ENCODE results near the gene PARD3B.

The PARD3B gene

DNA sequence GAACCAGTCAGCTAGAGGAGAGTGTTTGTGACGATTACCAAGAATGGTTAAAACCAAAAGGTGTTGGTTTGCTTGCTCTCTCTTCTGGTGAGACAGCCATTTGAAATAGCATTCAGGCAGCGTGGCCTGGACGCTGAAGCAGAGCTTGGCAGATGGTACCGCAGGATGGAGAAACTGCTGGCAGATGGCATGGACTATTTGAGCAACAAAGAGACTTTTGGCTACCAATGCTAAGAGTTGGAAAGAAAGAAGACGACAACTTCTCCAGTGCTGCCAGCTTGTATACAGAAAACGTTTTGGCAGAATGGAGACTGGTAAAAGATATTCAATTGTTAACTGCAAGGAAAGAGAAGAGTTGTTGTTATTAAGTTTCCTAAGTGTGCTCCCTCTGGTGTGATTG is 315.0 kb downstream of the PARD3B start:
- DNase-seq = no peak

DNA sequence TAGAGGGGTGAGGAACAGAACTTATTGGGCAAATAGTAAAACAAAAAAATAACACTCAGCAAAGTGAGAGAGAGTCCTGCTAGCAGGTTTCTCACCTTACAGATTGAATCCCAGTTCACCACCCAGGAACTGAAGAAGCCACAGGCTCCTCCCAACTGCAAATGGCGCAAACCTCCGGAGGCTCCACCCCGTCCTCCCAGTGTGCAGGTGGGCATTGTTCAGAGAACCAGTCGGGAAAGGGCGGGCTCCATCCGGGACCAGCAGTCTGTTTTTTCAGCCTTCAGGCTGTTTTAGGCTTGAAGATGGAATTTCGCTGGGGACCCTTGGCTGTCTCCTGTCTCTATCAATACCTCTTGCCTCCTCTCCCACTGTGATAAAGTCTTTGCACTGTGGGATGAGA is 317.5 kb downstream of the PARD3B start:
- DNase-seq = no peak

DNA sequence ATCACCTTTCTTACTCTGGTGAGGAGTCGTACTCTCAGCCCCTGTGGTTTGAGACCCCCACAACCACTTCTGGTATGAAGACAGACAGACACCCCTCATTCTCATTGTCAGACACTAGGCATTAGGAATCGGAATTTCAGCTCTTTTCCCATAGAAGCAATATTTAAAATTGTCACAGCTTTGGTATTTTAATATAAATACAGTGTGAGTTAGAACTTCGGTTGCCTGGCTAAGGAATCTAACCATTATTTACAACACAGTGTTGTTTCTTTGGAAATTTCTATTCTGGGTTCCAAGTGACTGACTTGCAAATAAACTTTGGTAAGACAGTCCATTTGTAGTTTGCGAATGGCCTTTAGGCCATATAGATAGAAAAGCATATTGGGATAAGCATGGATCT is 318.1 kb downstream of the PARD3B start:
- DNase-seq = no peak

DNA sequence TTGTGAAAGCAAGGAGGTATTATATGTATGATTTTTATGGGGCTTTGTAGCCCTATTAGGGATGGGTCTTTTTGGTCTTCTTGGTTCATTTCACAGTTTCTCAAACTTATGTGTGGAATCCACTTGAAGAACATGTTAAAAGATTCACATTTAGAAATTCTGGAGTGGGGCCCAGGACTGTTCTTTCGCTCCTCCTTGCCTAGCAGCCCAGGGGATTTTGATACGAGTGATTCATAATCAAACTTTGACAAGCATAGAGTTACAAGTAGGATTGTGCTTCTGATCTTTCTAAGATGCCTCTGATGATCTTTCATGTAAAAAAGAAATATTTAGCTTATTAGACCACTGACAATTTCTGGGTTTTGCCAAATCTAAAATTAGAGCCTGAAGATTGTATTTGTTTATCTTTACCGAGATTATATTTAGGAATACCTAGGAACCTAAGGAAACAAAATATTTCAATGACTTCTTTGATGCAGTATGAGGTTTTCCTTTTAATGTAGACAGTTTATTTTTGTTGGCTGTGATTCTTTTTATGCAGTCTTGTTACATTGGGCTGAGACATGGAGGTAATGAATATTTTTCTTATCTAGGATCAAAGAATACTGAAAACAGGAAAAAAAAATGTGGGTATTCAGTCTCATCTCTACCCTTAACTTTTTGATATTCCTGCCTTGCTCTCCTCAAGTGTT is 324.0 kb downstream of the PARD3B start:
- DNase-seq = no peak

DNA sequence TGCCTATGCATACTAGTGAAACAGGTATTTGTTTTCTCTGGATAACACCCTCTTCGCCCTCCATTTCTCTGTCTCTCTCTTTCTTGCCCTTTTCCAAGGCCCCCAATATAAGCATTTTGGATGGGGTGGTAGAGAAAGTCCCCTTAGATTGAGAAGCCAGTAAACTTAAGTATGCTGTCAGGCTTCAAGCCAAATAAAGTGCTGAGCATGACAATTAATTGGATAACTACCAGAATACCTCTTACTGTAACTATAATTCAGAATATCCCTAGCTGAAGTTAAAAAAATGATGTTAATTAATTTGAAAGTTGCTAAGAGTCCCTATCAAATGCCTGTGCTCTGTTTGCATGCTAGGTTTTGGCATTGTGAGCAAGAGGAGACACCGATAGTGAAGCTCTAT is 324.8 kb downstream of the PARD3B start:
- no peak for DNase-seq

DNA sequence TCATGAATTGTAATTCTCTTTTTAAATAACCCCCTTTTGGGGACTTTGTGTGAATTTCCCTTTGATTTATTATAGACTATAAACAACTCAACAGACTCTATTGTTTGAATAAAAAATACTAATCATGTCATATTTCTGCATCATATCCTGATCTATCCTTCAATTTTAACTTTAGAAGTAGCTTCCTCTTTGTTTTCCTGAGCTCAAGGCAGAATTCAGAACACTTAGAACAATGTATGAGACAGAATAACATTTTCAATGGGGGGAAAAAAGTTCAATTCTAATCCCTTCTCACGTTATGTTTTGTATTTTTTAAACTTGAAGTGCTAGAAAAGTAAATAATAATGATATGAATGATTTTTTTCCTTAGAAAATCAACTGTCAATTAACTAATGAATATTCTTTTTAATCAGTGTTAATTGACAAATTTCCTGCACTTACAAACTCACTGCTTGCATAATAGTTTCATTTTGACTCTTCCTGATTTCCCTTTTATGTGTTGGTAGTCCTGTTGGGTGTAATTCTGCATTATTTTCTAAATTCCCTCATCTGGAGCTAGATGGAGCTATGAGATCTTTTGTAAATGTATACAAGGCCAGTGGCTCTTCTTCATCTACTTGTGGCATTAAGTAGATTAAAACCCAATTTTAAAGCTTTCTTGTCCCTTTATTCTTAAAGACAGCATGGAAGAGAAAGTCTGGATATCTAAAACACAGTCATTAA is 326.1 kb downstream of the PARD3B start:
- no peak for DNase-seq

DNA sequence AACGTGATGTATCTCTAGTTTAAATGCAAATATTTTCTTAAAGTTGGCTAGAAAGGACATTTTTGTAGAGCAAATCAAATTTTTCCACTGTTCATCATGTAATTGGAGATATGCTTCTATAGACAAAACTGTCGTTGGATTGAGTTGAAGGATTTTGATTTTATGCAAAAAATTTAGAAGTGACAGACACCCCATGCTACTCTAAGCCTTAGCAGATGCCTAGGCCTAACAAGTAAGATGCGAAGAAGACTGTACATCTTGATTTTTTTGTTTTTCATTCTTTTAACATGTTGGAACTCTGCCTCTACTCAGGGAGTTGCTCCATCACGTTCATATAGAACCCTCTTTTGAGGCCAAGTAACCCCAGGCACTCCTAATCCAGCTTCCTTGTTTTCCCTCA is 331.0 kb downstream of the PARD3B start:
- no peak for DNase-seq

DNA sequence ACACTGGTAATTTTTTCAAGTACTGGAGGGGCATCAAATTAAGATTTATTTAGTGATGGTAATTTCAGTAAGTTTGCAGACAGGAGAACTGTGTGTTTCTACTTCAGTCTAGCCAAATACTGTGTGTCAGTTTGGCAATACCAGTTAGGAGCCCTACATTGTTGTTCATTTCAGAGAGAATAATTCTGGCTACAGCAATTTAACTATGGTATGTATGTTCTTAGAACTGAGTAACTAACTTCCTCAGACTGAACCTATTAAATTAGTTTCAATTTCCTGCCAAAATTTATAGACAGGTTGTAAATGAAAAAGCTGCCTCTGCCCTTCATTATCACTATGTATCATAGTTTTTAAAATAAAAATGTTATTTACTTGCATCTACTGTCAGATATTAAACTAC is 332.4 kb downstream of the PARD3B start:
- DNase-seq = no peak

DNA sequence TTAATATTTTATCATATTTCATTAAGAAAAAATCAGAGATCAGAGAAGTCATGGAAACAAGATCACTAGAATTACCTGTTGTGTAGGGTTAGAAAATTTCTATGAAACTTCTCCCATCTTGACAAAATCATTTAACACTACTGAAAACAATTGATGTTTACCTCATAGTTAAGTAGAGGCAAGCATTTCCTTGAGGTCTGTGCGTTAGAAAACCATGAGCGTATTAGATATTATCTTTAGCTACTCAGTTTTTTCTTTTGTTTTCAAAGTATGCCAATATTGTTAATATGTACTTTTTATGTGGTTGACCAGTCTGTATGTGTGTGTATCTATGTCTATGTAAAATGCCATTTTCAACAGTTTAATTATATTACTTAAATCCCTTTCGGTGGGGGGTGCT is 335.7 kb downstream of the PARD3B start:
- no peak for DNase-seq

DNA sequence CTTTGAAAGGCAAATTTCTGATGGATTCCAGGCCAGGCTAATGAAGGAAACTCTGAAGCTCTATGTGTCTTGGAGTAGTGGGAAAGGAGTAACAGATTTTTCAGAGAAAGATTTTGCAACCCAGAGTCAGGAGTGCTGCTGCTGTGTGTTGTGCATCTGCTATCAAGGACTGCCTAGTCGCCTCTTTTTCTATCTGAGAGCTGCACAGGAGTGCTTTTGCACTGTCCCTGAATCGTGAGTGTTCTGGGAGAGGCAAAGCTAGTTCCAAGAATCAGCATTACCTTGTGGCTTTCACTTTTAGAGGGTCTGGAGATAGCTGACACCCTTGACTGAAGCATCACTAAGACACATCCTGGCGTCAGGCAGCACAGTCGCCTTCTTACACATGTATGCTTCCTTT is 336.4 kb downstream of the PARD3B start:
- DNase-seq = peak; percentile 29

DNA sequence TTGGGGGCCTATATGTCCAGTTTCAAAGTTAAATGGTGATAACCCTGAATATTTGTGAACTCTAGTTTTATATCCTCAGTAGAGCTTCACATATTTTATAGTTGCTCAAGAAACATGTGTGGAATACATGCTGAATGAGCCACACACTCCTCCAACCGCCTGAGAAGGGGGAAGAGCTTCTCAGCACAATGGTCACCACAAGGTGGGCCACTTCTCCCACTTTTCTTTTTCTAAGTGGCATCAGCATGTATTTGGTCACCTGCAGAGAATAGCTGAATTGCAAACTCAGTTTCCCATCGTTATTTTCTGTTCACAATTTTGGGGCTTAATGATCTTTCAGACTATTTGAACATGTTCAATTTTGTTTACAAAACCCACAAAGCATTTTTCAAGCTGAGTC is 340.5 kb downstream of the PARD3B start:
- DNase-seq = peak; percentile 14

DNA sequence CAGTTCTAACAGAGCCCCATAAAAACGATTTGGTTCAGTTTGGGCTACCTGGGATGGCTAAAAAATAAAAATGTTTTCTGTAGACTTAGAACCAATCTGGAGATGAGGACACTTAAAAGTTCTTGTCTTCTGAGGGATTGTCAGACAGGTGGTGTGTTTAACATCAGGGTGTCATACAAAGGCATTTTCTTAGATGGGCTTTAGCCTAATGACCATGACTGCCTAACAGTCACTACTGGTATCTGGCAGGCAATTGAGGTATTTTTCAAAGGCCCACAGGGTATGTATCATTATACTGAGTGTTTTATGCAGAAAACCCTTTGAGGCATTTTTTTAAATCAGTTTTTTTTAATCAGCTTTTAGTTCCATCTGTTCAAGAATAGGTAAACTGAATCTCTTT is 341.4 kb downstream of the PARD3B start:
- DNase-seq = no peak

DNA sequence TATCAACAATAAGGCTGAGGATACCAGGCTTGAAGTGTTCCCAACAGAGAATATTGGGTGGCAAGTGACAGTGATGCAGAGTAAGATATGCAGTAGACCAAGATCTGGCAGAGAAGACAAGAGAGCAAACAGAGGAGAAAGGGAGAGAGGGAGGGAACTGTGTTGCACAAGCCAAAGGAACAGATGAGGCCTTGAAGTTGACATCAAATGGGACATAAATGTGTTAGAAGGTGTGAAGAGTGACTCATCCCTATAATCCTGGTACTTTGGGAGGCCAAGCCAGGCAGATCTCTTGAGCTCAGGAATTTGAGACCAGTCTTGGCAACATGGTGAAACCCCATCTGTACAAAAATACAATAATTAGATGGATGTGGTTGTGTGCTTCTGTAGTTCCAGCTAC is 342.9 kb downstream of the PARD3B start:
- no peak for DNase-seq

DNA sequence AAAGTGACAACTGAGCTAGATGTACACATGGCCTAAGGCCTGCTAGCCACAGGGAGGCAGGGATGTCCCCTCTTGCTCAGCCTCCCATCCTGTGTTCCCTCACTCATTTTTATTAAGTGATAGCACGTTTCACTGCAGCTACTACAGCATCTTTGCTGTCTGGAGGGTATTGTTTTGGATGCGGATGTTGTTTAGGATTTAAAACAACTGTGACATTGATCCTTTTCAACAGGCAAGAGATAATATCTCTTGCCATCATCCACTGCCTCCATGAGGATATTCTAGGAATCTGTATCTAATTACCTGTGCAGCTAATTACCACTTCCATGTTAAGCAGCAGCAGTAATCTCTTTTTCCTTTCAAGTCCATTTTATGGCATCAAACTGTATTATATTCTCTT is 345.4 kb downstream of the PARD3B start:
- no peak for DNase-seq

DNA sequence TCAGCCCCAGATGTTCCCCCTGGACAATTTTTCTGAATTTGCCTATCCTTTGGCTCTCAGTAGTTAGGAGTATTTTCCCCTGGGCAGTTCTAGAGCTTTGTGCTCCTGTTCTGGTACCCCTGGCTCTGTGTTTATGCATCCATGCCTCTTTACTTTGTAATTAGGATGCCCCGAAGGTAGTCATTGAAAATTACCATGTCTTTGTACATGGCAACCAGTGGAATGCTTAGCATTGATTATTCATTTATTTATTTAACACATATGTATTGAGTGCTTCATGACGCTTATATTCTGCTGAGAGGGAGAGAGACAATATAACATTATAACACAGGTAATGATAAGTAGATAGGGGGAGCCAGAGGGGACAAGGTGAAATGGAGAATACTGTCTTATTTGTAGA is 346.5 kb downstream of the PARD3B start:
- DNase-seq = no peak

DNA sequence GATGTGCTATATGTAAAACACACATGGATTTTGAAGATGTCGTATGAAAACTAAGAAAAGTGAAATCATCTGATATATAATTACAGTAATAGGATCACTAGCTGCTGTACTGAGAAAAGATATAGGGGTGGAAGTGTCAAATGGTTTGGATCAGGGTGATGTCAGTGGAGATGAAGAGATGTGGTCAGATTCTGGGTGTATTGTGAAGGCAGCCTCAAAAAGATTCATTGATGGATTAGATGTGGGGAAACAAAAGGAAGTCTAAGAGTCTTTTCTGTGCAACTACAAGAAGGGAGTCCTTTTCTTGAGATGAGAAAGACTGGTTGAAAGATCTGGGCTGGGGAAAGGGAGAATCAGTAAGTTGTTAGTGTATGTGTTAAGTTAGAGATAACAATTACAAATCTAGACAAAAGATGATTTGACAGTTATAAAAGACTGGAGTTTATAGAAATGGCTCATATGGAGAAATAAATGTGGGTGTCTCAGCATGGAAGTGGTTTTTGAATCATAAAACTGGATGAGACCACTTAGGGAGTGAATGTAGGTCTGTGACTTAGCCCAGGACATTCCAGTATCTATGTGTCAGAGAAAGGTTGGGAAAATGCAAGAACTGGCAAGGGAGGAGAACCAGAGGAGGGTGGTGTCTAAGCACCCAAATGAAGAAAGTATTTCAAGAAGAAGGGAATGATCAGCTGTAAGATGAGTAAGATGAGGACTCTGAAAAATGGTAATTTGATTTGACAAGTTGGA is 347.4 kb downstream of the PARD3B start:
- no peak for DNase-seq

DNA sequence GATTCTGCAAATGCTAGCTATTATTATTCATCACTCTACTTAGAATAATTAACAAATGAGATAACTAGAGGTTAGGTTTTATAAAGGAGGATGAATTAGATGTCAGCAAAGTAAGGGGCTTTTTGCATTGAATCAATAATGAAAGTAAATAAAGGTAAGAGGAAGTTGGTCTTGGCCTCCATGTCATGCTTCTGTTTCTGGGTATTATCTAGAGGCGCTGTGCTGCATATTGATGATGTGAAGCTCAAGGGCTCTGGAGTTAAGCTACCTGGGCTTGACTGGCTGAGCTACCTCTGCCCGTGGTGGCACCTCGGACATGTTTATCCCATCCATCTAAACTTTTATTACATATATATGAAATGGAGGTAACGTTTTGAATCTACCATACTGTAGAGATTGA is 350.9 kb downstream of the PARD3B start:
- DNase-seq = no peak

DNA sequence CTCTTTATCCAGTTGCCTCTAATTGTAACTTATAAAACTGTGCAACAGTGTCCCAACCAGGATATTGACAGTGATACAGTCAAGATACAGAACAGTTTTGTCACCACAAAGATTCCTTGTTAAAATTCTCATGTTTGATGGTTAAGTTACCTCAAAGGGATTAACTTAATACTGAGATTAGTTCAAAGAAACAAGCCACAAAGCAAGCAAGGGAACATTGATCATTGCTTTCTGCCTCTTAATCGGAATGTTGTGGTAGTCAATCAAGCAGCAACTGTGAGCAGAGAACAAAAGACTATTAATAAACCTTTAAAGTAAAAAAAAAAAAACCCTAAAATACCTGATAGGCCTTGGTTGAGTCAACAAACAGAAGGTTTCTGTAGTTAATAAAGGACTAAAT is 352.3 kb downstream of the PARD3B start:
- no peak for DNase-seq

DNA sequence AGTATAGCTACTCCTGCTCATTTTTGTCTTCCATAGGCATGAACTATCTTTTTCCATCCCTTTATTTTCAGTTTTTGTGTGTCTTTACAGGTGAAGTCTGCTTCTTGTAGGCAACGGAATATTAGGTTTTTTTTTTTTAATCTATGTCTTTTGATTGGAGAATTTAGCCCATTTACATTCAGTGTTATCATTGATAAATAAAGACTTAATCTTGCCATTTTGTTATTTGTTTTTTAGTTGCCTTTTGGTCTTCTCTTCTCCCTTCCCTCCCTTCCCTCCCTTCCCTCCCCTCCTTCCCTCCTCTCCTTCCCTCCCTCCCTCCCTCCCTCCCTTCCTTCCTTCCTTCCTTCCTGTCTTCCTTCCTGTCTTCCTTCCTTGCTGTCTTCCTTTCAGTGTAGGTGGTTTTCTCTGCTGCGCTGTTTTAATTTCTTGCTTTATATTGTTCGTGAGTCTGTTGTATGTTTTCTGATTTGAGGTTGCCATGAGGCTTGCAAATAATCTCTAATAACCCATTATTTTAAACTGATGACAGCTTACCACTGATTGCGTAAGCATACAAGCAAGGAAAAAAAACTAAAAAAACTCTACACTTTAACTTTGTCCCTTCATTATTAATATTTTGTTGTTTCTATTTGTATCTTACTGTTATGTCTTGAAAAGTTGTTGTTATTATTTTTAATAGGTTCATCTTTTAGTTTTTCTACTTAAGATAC is 353.8 kb downstream of the PARD3B start:
- no peak for DNase-seq

DNA sequence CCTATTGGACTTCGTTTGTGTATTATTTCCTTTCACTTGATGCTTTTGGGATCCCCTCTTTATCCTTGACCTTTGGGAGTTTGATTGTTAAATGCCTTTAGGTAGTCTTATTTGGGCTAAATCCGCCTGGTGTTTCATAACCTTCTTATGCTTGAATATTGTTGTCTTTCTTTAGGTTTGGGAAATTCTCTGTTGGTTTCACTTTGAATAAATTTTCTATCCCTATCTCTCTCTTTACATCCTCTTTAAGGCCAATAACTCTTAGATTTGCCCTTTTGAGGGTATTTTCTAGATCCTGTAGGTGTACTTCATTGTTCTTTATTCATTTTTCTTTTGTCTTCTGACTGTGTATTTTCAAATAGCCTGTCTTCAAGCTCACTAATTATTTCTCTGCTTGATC is 354.7 kb downstream of the PARD3B start:
- DNase-seq = no peak

DNA sequence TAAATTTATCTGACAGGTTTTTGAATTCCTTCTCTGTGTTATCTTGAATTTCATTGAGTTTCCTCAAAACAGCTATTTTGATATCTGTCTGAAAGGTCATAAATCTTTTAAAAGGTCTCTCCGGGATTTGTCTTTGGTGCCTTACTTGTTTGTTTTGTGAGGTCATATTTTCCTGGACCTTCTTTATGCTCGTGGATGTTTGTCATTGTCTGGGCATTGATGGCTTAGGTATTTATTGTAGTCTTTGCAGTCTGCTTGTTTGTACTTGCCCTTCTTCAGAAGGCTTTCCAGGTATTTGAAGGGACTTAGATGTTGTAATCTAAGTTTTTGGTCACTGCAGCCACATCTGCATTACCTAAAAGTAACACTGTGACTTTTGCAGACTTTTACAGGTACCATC is 355.2 kb downstream of the PARD3B start:
- DNase-seq = no peak

DNA sequence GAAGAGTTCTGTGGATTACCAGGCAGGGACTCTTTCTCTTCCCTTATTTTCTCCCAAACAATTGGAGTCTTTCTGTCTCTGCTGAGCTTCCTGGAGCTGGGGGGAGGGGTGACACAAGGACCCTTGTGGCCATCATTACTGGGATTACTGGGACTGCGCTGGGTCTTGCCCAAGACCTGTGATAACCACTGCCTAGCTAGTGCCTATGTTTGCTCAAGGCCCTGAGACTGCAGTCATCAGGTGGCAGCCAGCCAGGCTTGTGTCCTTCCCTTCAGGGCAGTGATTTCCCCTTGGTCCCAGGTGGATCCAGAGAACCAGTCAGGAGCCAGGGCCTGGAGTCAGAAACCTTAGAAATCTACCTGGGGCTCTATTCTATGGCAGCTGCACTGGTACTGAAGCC is 355.6 kb downstream of the PARD3B start:
- no peak for DNase-seq

DNA sequence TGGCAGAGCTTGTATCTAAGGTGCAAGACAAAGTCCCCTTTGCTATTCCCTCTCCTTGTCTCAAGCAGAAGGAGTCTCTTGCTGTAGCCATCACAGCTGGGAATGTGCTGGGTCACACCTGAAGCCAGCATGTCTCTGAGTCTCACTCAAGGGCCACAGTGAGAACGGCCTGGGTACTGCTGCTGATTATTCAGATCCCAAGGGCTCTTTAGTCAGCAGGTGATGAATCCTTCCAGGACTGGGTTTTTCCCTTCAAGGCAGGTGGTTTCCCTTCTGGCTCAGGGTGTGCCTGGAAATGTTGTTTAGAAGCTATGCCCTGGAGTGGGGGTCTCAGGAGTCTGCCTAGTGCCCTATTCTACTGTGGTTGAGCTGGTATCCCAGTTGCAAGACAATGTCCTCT is 356.3 kb downstream of the PARD3B start:
- DNase-seq = no peak

DNA sequence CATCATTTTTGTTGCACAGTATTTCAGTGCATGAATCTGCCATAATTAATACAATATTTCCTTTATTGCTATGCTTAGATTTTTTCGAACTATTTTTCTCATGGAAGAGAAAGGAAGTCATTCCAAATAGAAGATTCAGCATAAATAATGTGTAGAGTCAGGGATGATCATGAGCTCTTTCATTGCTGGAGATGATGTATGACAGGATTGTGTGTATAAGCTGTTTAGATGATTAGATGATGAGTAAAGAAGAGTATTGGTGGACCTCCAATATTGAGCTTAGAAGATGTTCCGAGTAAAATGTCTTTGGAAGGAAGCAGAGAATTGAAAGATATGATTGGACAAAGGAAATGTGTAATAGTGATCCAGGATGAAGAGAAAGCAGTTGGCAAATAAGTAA is 364.5 kb downstream of the PARD3B start:
- no peak for DNase-seq
